ENCODE data around the gene TGFBR2. TPM values are rescaled to one million over a fixed set of nuclear protein-coding genes. Genes with fewer than 3 reads are reported as not detected.
A peak's percentile ranks its signal among the peaks of the same experiment; 100 is the strongest.

The TGFBR2 gene
- total and polyA plus RNA-seq, 2 of the 13 experiments (the other 11 are each of a cell fraction or from before 2014, with no cell fraction given) = 82.2 to 187 TPM

- TF ChIP-seq ZBTB34 (CRISPR knock-in tag; IDR thresholded peaks at IDR 0.05) (0 out of 2 replicates have a peak, but pooled peaks have one; percentile 57), NAIF1 (CRISPR knock-in tag; IDR thresholded peaks at IDR 0.05; ENCODE audit: borderline replicate concordance) (no peak), EZH2 (conservative IDR thresholded peaks at IDR 0.05; ENCODE audit: low read depth, low read length) (no peak), NKX3-1 (CRISPR knock-in tag; IDR thresholded peaks at IDR 0.05) (no peak), ZNF639 (CRISPR knock-in tag; conservative IDR thresholded peaks at IDR 0.05) (no peak), ZNF780A (CRISPR knock-in tag; IDR thresholded peaks at IDR 0.05) (no peak), MIER2 (CRISPR knock-in tag; IDR thresholded peaks at IDR 0.05) (no peak), EP300 (IDR thresholded peaks at IDR 0.05; ENCODE audit: low read depth in 2 of 2, low read length in 2 of 2) (peak in 1 of 2 experiments; percentile 89; a peak in 2 of 4 replicates), EP300 (CRISPR knock-in tag; IDR thresholded peaks at IDR 0.05; ENCODE audit: borderline replicate concordance) (no peak; the same call in 1 of the 2 replicates), ZNF335 (CRISPR knock-in tag; IDR thresholded peaks at IDR 0.05) (no peak), ZNF784 (CRISPR knock-in tag; IDR thresholded peaks at IDR 0.05; ENCODE audit: borderline replicate concordance) (no peak), ARID2 (CRISPR knock-in tag; IDR thresholded peaks at IDR 0.05; ENCODE audit: borderline replicate concordance) (no peak), STAT6 (CRISPR knock-in tag; IDR thresholded peaks at IDR 0.05; ENCODE audit: borderline replicate concordance) (no peak), ZNF235 (CRISPR knock-in tag; IDR thresholded peaks at IDR 0.05; ENCODE audit: borderline replicate concordance) (no peak), ZNF205 (CRISPR knock-in tag; IDR thresholded peaks at IDR 0.05) (no peak), STAT5B (CRISPR knock-in tag; IDR thresholded peaks at IDR 0.05) (no peak), HNRNPUL1 (IDR thresholded peaks at IDR 0.05; ENCODE audit: low read depth, low read length) (peak; percentile 82), ZNF224 (CRISPR knock-in tag; IDR thresholded peaks at IDR 0.05) (no peak), ZNF766 (CRISPR knock-in tag; IDR thresholded peaks at IDR 0.05; ENCODE audit: borderline replicate concordance) (no peak), SRSF9 (IDR thresholded peaks at IDR 0.05; ENCODE audit: borderline replicate concordance, insufficient read depth, low read depth, low read length, poor library complexity, severe bottlenecking) (no peak), ZFP36L1 (CRISPR knock-in tag; IDR thresholded peaks at IDR 0.05) (no peak), MEIS1 (CRISPR knock-in tag; IDR thresholded peaks at IDR 0.05; ENCODE audit: borderline replicate concordance) (0 out of 2 replicates have a peak, but pooled peaks have one; percentile 46), ZNF576 (CRISPR knock-in tag; IDR thresholded peaks at IDR 0.05) (no peak), BCL6 (CRISPR knock-in tag; IDR thresholded peaks at IDR 0.05) (peak; percentile 52; the same call in 1 of the 2 replicates)
These were observed 114.3 kb downstream of the TGFBR2 start (continued) for GRCh38 chr3:30720586-30721313.

Measured in HepG2 (cell line).